Astrocyte (in vitro differentiated cells and primary cell): ENCODE measurements around the gene HEATR5A. TPM values are rescaled to one million over a fixed set of nuclear protein-coding genes. Genes with fewer than 3 reads are reported as not detected.
"Not testable (repeated sequence)": the region's sequence is repeated elsewhere in the genome, so short reads cannot be mapped to it uniquely, and the experiment has no call there.

Experiments
- DNase-seq: peaks from one replicate; pipeline ENCODE4 v3.0.0-alpha.2; 2010; ENCODE audit warnings: low read depth
- FAIRE-seq: peaks from 2 replicates; lab custom pipeline; 2011; peaks lifted over from hg19 to GRCh38; lab: Jason Lieb, UNC
- H2AFZ ChIP-seq: 2 replicates; pipeline ENCODE4 v1.6.0; 2012; ENCODE audit warnings: low read depth, low read length, inconsistent platforms
- H3K27ac ChIP-seq: 2 replicates; pipeline ENCODE4 v1.5.1; 2011; ENCODE audit warnings: low read depth, low read length, inconsistent platforms
- H3K27me3 ChIP-seq: 2 replicates; pipeline ENCODE4 v1.6.0; 2011; ENCODE audit warnings: low read length, inconsistent platforms; ENCODE audit not compliant: insufficient read depth
- H3K36me3 ChIP-seq: 2 replicates; pipeline ENCODE4 v1.5.1; 2011; ENCODE audit warnings: low read length, inconsistent platforms; ENCODE audit not compliant: insufficient read depth
- H3K4me1 ChIP-seq: 2 replicates; pipeline ENCODE4 v1.5.1; 2011; ENCODE audit warnings: low read length, inconsistent platforms; ENCODE audit not compliant: insufficient read depth
- H3K4me2 ChIP-seq: 2 replicates; pipeline ENCODE4 v1.6.0; 2012; ENCODE audit warnings: low read length, inconsistent platforms
- H3K4me3 ChIP-seq: 2 replicates; pipeline ENCODE4 v1.5.1; 2011; ENCODE audit warnings: low read depth, mild to moderate bottlenecking, low read length, inconsistent platforms; ENCODE audit not compliant: insufficient read depth
- H3K79me2 ChIP-seq: 2 replicates; pipeline ENCODE4 v1.6.0; 2012; ENCODE audit warnings: mild to moderate bottlenecking, low read length, inconsistent platforms; ENCODE audit not compliant: insufficient read depth
- H3K9ac ChIP-seq: 2 replicates; pipeline ENCODE4 v1.6.0; 2012; ENCODE audit warnings: mild to moderate bottlenecking, low read length, inconsistent platforms
- H3K9me3 ChIP-seq: 2 replicates; pipeline ENCODE4 v1.5.1; 2012; ENCODE audit warnings: low read depth, mild to moderate bottlenecking, low read length, inconsistent platforms; ENCODE audit not compliant: insufficient read depth
- H4K20me1 ChIP-seq: 2 replicates; pipeline ENCODE4 v1.6.0; 2012; ENCODE audit warnings: low read length, inconsistent platforms; ENCODE audit not compliant: insufficient read depth
- H3K27ac Mint-ChIP-seq: one replicate; pipeline ENCODE4 v1.8.0; 2021; ENCODE audit warnings: mild to moderate bottlenecking, mixed read lengths; ENCODE audit not compliant: unreplicated experiment
- H3K27me3 Mint-ChIP-seq: one replicate; pipeline ENCODE4 v1.8.0; 2021; ENCODE audit warnings: low read depth, mixed read lengths; ENCODE audit not compliant: unreplicated experiment
- H3K36me3 Mint-ChIP-seq: one replicate; pipeline ENCODE4 v1.8.0; 2021; ENCODE audit warnings: low read depth, mixed read lengths; ENCODE audit not compliant: unreplicated experiment
- H3K4me1 Mint-ChIP-seq: one replicate; pipeline ENCODE4 v1.8.0; 2021; ENCODE audit warnings: low read depth, mixed read lengths; ENCODE audit not compliant: unreplicated experiment
- H3K4me3 Mint-ChIP-seq: one replicate; pipeline ENCODE4 v1.8.0; 2021; ENCODE audit warnings: mild to moderate bottlenecking, moderate library complexity, mixed read lengths; ENCODE audit not compliant: unreplicated experiment
- H3K9me3 Mint-ChIP-seq: one replicate; pipeline ENCODE4 v1.8.0; 2021; ENCODE audit warnings: mild to moderate bottlenecking, mixed read lengths; ENCODE audit not compliant: unreplicated experiment
- EZH2 ChIP-seq: IDR thresholded peaks from 2 replicates; pipeline ENCODE4 v1.6.1; 2012; ENCODE audit warnings: mild to moderate bottlenecking, low read length, inconsistent platforms; ENCODE audit not compliant: insufficient read depth
- total RNA-seq: library from RNA; stranded (reverse); gene quantifications from 2 replicates; pipeline ENCODE4 v1.2.1, GENCODE V29; 2021
- TF ChIP-seq, protein P1 (sequence below): IDR thresholded peaks from 2 replicates; pipeline ENCODE4 v1.5.1; 2011; ENCODE audit warnings: low read depth, mild to moderate bottlenecking, inconsistent platforms, low read length, moderate library complexity; ENCODE audit not compliant: insufficient read depth

The HEATR5A gene
- total RNA-seq, 1 donor from 2014 or later = 50.7 TPM

- Histone ChIP-seq H3K79me2 (no peaks in the 10 kb centered on the region), H3K36me3 (no peaks in the 10 kb centered on the region), H3K27ac (no peak overlapping the region), H3K4me1 (no peaks in the 10 kb centered on the region), H3K4me3 (no peak overlapping the region), H3K27me3 (no peaks in the 10 kb centered on the region), H3K9me3 (no peaks in the 10 kb centered on the region), H3K9ac (no peak overlapping the region), H3K4me2 (no peak overlapping the region), H4K20me1 (no peaks in the 10 kb centered on the region), H2AFZ (no peak overlapping the region)
- FAIRE-seq = no peak
- DNase-seq = no peak
- Mint-ChIP-seq H3K4me1 (no peaks in the 10 kb centered on the region), H3K27me3 (no peaks in the 10 kb centered on the region), H3K36me3 (no peaks in the 10 kb centered on the region), H3K27ac (no peak overlapping the region), H3K4me3 (no peak overlapping the region), H3K9me3 (peaks cover 11% of the 10 kb centered on the region)
- no peak for TF ChIP-seq EZH2
- TF ChIP-seq, protein P1, sequence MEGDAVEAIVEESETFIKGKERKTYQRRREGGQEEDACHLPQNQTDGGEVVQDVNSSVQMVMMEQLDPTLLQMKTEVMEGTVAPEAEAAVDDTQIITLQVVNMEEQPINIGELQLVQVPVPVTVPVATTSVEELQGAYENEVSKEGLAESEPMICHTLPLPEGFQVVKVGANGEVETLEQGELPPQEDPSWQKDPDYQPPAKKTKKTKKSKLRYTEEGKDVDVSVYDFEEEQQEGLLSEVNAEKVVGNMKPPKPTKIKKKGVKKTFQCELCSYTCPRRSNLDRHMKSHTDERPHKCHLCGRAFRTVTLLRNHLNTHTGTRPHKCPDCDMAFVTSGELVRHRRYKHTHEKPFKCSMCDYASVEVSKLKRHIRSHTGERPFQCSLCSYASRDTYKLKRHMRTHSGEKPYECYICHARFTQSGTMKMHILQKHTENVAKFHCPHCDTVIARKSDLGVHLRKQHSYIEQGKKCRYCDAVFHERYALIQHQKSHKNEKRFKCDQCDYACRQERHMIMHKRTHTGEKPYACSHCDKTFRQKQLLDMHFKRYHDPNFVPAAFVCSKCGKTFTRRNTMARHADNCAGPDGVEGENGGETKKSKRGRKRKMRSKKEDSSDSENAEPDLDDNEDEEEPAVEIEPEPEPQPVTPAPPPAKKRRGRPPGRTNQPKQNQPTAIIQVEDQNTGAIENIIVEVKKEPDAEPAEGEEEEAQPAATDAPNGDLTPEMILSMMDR = no peak
Measured at GRCh38 chr14:31277085-31277484, 143.3 kb downstream of the HEATR5A start.

GRCh38 chr14:31276417-31276816 lies 143.9 kb downstream of the HEATR5A start:
- not testable (repeated sequence) for H3K36me3 ChIP-seq, H3K27ac ChIP-seq, H3K79me2 ChIP-seq, H3K4me1 Mint-ChIP-seq, H3K9ac ChIP-seq, H3K4me1 ChIP-seq, FAIRE-seq, H4K20me1 ChIP-seq, H3K4me3 Mint-ChIP-seq, H3K27me3 ChIP-seq, H2AFZ ChIP-seq, H3K27ac Mint-ChIP-seq, H3K4me3 ChIP-seq, H3K27me3 Mint-ChIP-seq, H3K36me3 Mint-ChIP-seq, H3K9me3 ChIP-seq, DNase-seq, H3K4me2 ChIP-seq
- H3K9me3 Mint-ChIP-seq = peaks cover 11% of the 10 kb centered on the region

DNA sequence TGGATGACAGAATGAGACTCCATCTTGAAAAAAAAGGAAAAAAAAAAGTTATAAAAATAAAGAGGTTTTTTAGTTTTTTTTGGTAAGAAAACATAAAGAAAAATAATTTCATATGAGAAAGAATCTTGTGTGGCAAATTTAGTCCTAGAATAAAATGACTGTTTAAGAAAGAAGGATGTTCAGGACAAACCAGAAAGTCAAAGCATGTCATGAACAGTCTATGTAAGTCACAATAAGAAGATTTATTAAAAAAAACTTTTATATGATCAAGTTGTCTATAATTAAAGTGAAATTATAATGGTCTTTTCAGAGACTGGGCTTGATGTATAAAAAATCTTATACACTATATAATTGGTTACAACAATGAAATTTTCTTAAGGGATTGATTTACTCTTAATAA lies 144.6 kb downstream of the HEATR5A start:
- Histone ChIP-seq H3K9me3 (no peaks in the 10 kb centered on the region), H3K4me1 (no peaks in the 10 kb centered on the region), H3K36me3 (no peaks in the 10 kb centered on the region), H3K27ac (no peak overlapping the region), H3K4me3 (no peak overlapping the region), H3K79me2 (no peaks in the 10 kb centered on the region), H3K27me3 (no peaks in the 10 kb centered on the region), H3K9ac (no peak overlapping the region), H3K4me2 (no peak overlapping the region), H4K20me1 (no peaks in the 10 kb centered on the region), H2AFZ (no peak overlapping the region)
- Mint-ChIP-seq H3K9me3 (peaks cover 14% of the 10 kb centered on the region), H3K36me3 (no peaks in the 10 kb centered on the region), H3K27me3 (no peaks in the 10 kb centered on the region), H3K27ac (no peak overlapping the region), H3K4me1 (no peaks in the 10 kb centered on the region), H3K4me3 (no peak overlapping the region)
- TF ChIP-seq, protein P1 = no peak
- TF ChIP-seq EZH2 = no peak
- DNase-seq = no peak
- no peak for FAIRE-seq
